Ovary (tissue), 3 donors: ENCODE results near the gene P2RY11.

Experiments
- EP300 ChIP-seq: sonication (generic); formaldehyde crosslinking; IDR thresholded peaks from one replicate; pipeline ENCODE4 v1.6.1; 2017; ENCODE audit warnings: antibody characterized with exemption
- POLR2A ChIP-seq: fragments of 450-650 bp; IDR thresholded peaks from one replicate; pipeline ENCODE4 v1.6.1; 2017; ENCODE audit warnings: antibody characterized with exemption, mild to moderate bottlenecking, moderate library complexity
- TF ChIP-seq, protein P1 (sequence below), 3 donors: fragments of 450-650 bp in 2 of 3; fragments of 200-600 bp in 1 of 3; IDR thresholded peaks; one replicate each; pipeline versions ENCODE4 v1.5.1 to v1.8.0; 2016 to 2022; ENCODE audit warnings: antibody characterized with exemption in 3 of 3, mild to moderate bottlenecking in 1 of 3
- donor health status: DM: no; HTN: no; CAD: no.

DNA sequence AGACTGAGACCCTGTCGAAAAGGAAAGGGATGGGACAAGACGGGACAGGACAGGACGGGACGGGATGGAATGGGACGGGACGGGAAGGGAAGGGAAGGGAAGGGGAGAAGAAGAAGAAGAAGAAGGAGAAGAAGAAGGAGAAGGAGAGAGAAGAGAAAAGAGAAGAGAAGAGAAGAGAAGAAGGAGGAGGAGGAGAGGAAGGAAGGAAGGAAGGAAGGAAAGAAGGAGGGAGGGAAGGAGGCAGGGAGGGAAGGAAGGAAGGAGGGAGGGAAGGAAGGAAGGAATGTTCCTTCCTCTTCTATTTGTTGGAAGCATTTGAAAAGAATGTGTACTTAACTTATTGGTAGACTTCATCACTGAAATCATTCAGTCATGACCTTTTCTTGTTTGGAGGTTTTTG, 35.0 kb upstream of the P2RY11 start:
- TF ChIP-seq, protein P1, sequence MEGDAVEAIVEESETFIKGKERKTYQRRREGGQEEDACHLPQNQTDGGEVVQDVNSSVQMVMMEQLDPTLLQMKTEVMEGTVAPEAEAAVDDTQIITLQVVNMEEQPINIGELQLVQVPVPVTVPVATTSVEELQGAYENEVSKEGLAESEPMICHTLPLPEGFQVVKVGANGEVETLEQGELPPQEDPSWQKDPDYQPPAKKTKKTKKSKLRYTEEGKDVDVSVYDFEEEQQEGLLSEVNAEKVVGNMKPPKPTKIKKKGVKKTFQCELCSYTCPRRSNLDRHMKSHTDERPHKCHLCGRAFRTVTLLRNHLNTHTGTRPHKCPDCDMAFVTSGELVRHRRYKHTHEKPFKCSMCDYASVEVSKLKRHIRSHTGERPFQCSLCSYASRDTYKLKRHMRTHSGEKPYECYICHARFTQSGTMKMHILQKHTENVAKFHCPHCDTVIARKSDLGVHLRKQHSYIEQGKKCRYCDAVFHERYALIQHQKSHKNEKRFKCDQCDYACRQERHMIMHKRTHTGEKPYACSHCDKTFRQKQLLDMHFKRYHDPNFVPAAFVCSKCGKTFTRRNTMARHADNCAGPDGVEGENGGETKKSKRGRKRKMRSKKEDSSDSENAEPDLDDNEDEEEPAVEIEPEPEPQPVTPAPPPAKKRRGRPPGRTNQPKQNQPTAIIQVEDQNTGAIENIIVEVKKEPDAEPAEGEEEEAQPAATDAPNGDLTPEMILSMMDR (IDR thresholded peaks at IDR 0.05), result no peak
- TF ChIP-seq POLR2A, result no peak
- TF ChIP-seq EP300, result no peak
